HepG2 (cell line): ENCODE measurements around the gene CCDC157. TPM values are rescaled to one million over a fixed set of nuclear protein-coding genes. Genes with fewer than 3 reads are reported as not detected.

Experiments used
- DMAP1 ChIP-seq: IDR thresholded peaks from 2 replicates; pipeline ENCODE4 v1.6.1; 2016
- FOSL2 ChIP-seq: sonication (generic); formaldehyde crosslinking; IDR thresholded peaks from 2 replicates; pipeline ENCODE4 v1.4.0; 2020; ENCODE audit warnings: missing genetic modification reagents
- HCFC1 ChIP-seq: fragments of 150-350 bp; IDR thresholded peaks from 2 replicates; pipeline ENCODE4 v1.6.1; 2014; ENCODE audit warnings: low read depth, low read length
- HDAC1 ChIP-seq: sonication (generic); formaldehyde crosslinking; IDR thresholded peaks from 2 replicates; pipeline ENCODE4 v1.5.1; 2020; ENCODE audit warnings: mild to moderate bottlenecking, missing genetic modification reagents
- HDAC2 ChIP-seq: sonication (generic); formaldehyde crosslinking; IDR thresholded peaks from 2 replicates; pipeline ENCODE4 v1.4.0; 2020; ENCODE audit warnings: missing genetic modification reagents
- KDM3A ChIP-seq: IDR thresholded peaks from 2 replicates; pipeline ENCODE4 v1.6.1; 2018; ENCODE audit warnings: low read depth, missing compliant biosample characterization
- KMT2B ChIP-seq: IDR thresholded peaks from 2 replicates; pipeline ENCODE4 v1.6.1; 2016; ENCODE audit warnings: missing genetic modification reagents, missing compliant biosample characterization
- SNAPC2 ChIP-seq: sonication (generic); formaldehyde crosslinking; IDR thresholded peaks from 2 replicates; pipeline ENCODE4 v1.8.1; 2022; ENCODE audit warnings: mild to moderate bottlenecking, missing genetic modification reagents
- ZBTB20 ChIP-seq: sonication (generic); formaldehyde crosslinking; IDR thresholded peaks from 2 replicates; pipeline ENCODE4 v1.8.1; 2023; ENCODE audit warnings: missing genetic modification reagents, low read depth, mild to moderate bottlenecking, borderline replicate concordance
- ZBTB25 ChIP-seq: IDR thresholded peaks from 2 replicates; pipeline ENCODE4 v1.6.1; 2018; ENCODE audit warnings: missing genetic modification reagents
- ZFYVE20 ChIP-seq: sonication (generic); formaldehyde crosslinking; IDR thresholded peaks from 2 replicates; pipeline ENCODE4 v1.8.0; 2023; ENCODE audit warnings: low read depth, mild to moderate bottlenecking, moderate library complexity, missing genetic modification reagents, borderline replicate concordance
- ZNF296 ChIP-seq: sonication (generic); formaldehyde crosslinking; conservative IDR thresholded peaks from 2 replicates; pipeline ENCODE4 v1.5.0; 2020; ENCODE audit warnings: mild to moderate bottlenecking, missing genetic modification reagents
- ZNF460 ChIP-seq: sonication (generic); formaldehyde crosslinking; IDR thresholded peaks from 2 replicates; pipeline ENCODE4 v1.5.1; 2020; ENCODE audit warnings: missing genetic modification reagents, mild to moderate bottlenecking, borderline replicate concordance
- ZNF563 ChIP-seq: sonication (generic); formaldehyde crosslinking; IDR thresholded peaks from 2 replicates; pipeline ENCODE4 v1.8.0; 2022; ENCODE audit warnings: mild to moderate bottlenecking, moderate library complexity, missing genetic modification reagents
- ZNF850 ChIP-seq: sonication (generic); formaldehyde crosslinking; conservative IDR thresholded peaks from 2 replicates; pipeline ENCODE4 v1.9.0; 2021; ENCODE audit warnings: mild to moderate bottlenecking, missing genetic modification reagents
- ZNF891 ChIP-seq: sonication (generic); formaldehyde crosslinking; IDR thresholded peaks from 2 replicates; pipeline ENCODE4 v1.5.0; 2020; ENCODE audit warnings: mild to moderate bottlenecking, missing genetic modification reagents
- ZSCAN31 ChIP-seq: sonication (generic); formaldehyde crosslinking; IDR thresholded peaks from 2 replicates; pipeline ENCODE4 v1.5.0; 2020; ENCODE audit warnings: low read depth, mild to moderate bottlenecking, missing genetic modification reagents
- polyA plus RNA-seq, 8 experiments: library from polyadenylated mRNA; depleted of rRNA in 3 of 8; stranded (reverse) in 7 of 8; unstranded in 1 of 8; fragments of >200 nt; fragmentation: Illumina TruSeq in 4 of 8; extraction: Trizol in 4 of 8; gene quantifications; 2 replicates each; pipeline versions ENCODE4 v1.2.1 to v1.2.3, GENCODE V29; 2011 to 2016; ENCODE audit warnings: low read depth in 4 of 8, missing spikeins in 1 of 8, mixed read lengths in 1 of 8; ENCODE audit not compliant: insufficient read depth in 1 of 8
- total RNA-seq, 5 experiments: library from RNA; depleted of rRNA; stranded (reverse); fragments of >200 nt; fragmentation: Illumina TruSeq; extraction: Trizol; gene quantifications; 2 replicates each; pipeline ENCODE4 v1.2.3, GENCODE V29; 2016; ENCODE audit warnings: low read depth in 1 of 5
- TF ChIP-seq, protein P1 (sequence below): sonication (generic); formaldehyde crosslinking; IDR thresholded peaks from 2 replicates; pipeline ENCODE4 v1.5.0; 2020; ENCODE audit warnings: missing genetic modification reagents, mild to moderate bottlenecking, borderline replicate concordance
- TF ChIP-seq, protein P2 (sequence below): sonication (generic); formaldehyde crosslinking; IDR thresholded peaks from 2 replicates; pipeline ENCODE4 v1.4.0; 2020; ENCODE audit warnings: missing genetic modification reagents
- TF ChIP-seq, protein P3 (sequence below): sonication (generic); formaldehyde crosslinking; conservative IDR thresholded peaks from 2 replicates; pipeline ENCODE4 v1.4.0; 2020; ENCODE audit warnings: missing genetic modification reagents
- TF ChIP-seq, protein P4 (sequence below): sonication (generic); IDR thresholded peaks from 2 replicates; pipeline ENCODE4 v1.6.1; 2016; ENCODE audit warnings: low read depth, borderline replicate concordance

Gene CCDC157
- total and polyA plus RNA-seq, 2 of the 13 experiments (the other 11 are each of a cell fraction or from before 2014, with no cell fraction given) = 1.4 to 1.6 TPM

- TF ChIP-seq, protein P1, sequence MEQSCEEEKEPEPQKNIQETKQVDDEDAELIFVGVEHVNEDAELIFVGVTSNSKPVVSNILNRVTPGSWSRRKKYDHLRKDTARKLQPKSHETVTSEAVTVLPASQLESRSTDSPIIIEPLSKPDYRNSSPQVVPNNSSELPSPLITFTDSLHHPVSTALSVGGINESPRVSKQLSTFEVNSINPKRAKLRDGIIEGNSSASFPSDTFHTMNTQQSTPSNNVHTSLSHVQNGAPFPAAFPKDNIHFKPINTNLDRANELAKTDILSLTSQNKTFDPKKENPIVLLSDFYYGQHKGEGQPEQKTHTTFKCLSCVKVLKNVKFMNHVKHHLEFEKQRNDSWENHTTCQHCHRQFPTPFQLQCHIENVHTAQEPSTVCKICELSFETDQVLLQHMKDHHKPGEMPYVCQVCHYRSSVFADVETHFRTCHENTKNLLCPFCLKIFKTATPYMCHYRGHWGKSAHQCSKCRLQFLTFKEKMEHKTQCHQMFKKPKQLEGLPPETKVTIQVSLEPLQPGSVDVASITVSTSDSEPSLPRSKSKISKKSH (CRISPR knock-in tag) = peak; percentile 78; the same call in 1 of the 2 replicates
- no peak for TF ChIP-seq ZNF850
- peak; percentile 53; the same call in 1 of the 2 replicates for TF ChIP-seq HDAC1
- peak; percentile 69 for TF ChIP-seq ZSCAN31 (CRISPR knock-in tag)
- TF ChIP-seq ZBTB25 (CRISPR knock-in tag) = no peak
- no peak for TF ChIP-seq ZBTB20 (CRISPR knock-in tag)
- TF ChIP-seq, protein P2, sequence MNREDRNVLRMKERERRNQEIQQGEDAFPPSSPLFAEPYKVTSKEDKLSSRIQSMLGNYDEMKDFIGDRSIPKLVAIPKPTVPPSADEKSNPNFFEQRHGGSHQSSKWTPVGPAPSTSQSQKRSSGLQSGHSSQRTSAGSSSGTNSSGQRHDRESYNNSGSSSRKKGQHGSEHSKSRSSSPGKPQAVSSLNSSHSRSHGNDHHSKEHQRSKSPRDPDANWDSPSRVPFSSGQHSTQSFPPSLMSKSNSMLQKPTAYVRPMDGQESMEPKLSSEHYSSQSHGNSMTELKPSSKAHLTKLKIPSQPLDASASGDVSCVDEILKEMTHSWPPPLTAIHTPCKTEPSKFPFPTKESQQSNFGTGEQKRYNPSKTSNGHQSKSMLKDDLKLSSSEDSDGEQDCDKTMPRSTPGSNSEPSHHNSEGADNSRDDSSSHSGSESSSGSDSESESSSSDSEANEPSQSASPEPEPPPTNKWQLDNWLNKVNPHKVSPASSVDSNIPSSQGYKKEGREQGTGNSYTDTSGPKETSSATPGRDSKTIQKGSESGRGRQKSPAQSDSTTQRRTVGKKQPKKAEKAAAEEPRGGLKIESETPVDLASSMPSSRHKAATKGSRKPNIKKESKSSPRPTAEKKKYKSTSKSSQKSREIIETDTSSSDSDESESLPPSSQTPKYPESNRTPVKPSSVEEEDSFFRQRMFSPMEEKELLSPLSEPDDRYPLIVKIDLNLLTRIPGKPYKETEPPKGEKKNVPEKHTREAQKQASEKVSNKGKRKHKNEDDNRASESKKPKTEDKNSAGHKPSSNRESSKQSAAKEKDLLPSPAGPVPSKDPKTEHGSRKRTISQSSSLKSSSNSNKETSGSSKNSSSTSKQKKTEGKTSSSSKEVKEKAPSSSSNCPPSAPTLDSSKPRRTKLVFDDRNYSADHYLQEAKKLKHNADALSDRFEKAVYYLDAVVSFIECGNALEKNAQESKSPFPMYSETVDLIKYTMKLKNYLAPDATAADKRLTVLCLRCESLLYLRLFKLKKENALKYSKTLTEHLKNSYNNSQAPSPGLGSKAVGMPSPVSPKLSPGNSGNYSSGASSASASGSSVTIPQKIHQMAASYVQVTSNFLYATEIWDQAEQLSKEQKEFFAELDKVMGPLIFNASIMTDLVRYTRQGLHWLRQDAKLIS (CRISPR knock-in tag) = no peak
- TF ChIP-seq SNAPC2 = peak; percentile 70; the same call in 1 of the 2 replicates
- TF ChIP-seq, protein P3, sequence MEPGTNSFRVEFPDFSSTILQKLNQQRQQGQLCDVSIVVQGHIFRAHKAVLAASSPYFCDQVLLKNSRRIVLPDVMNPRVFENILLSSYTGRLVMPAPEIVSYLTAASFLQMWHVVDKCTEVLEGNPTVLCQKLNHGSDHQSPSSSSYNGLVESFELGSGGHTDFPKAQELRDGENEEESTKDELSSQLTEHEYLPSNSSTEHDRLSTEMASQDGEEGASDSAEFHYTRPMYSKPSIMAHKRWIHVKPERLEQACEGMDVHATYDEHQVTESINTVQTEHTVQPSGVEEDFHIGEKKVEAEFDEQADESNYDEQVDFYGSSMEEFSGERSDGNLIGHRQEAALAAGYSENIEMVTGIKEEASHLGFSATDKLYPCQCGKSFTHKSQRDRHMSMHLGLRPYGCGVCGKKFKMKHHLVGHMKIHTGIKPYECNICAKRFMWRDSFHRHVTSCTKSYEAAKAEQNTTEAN (CRISPR knock-in tag) = no peak
- TF ChIP-seq ZNF296 = no peak; the same call in 1 of the 2 replicates
- TF ChIP-seq KMT2B (CRISPR knock-in tag) = 0 out of 2 replicates have a peak, but pooled peaks have one; percentile 15
- TF ChIP-seq ZFYVE20 (CRISPR knock-in tag) = no peak
- TF ChIP-seq KDM3A (CRISPR knock-in tag) = 0 out of 2 replicates have a peak, but pooled peaks have one; percentile 33
- peak; percentile 64 for TF ChIP-seq HDAC2 (CRISPR knock-in tag)
- peak; percentile 74; the same call in 1 of the 2 replicates for TF ChIP-seq ZNF563 (CRISPR knock-in tag)
- peak; percentile 78; the same call in 1 of the 2 replicates for TF ChIP-seq DMAP1 (CRISPR knock-in tag)
- TF ChIP-seq ZNF460 (CRISPR knock-in tag) = no peak
- TF ChIP-seq, protein P4, sequence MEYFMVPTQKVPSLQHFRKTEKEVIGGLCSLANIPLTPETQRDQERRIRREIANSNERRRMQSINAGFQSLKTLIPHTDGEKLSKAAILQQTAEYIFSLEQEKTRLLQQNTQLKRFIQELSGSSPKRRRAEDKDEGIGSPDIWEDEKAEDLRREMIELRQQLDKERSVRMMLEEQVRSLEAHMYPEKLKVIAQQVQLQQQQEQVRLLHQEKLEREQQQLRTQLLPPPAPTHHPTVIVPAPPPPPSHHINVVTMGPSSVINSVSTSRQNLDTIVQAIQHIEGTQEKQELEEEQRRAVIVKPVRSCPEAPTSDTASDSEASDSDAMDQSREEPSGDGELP = peak; percentile 28; the same call in 1 of the 2 replicates
- no peak; the same call in 1 of the 2 replicates for TF ChIP-seq ZNF891 (CRISPR knock-in tag)
- no peak for TF ChIP-seq HCFC1
- peak; percentile 31; the same call in 1 of the 2 replicates for TF ChIP-seq FOSL2 (CRISPR knock-in tag)
Observed at GRCh38 chr22:30425616-30426387, 69.0 kb downstream of the CCDC157 start, which contains the start of gene MTFP1 (continued).
